GM21367 (cell line): ENCODE measurements around the gene REL.
"Not testable (repeated sequence)": the region's sequence is repeated elsewhere in the genome, so short reads cannot be mapped to it uniquely, and the experiment has no call there.

ENCODE experiments used
- ATAC-seq: cut with Tn5 transposase; IDR thresholded peaks from one replicate; pipeline ENCODE4 v1.9.1; 2021; ENCODE audit not compliant: unreplicated experiment

The REL gene

DNA sequence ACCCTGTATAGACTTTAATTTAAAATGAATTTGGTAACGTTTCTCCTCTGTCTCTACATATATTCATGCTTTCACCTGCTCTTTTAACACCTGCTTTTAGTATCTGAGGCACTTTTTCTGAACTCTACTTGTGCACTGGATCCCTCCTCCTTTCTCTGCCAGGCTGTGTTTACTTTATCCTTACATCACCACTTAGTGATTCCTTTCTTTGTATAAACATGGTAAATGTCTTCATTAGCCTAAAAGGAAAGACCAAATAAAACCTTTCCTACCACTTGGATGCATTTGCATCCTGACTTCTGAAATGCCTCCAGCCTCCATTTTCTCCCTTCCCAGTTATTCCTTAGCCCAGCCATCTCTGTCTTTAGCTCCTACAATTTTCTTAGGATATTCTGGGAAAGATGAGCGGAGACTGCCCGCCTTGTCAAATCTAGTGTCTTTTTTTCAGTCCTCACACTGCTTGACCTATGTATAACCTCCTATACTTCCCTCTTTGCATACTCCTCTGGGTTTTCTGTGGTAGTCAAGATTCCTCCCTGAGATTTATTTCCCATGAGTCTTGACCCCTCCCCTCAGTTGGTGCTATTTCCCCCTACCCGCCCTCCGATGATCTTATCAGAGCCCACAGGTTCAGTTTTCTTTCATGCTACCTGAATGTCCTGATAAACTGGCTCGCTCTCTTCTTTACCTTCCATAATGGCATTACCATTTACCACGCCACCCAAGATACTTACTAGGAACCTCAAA is 44.8 kb downstream of the REL start:
- ATAC-seq = no peak

GRCh38 chr2:60926741-60927552 is 45.6 kb downstream of the REL start:
- no peak for ATAC-seq

- ATAC-seq = not testable (repeated sequence)
Measured at GRCh38 chr2:60932061-60932460, 50.7 kb downstream of the REL start.

GRCh38 chr2:60932954-60933353 is 51.6 kb downstream of the REL start:
- no peak for ATAC-seq

- ATAC-seq = no peak
Measured at GRCh38 chr2:60934165-60934722, 52.9 kb downstream of the REL start.

GRCh38 chr2:60936757-60937156 is 55.4 kb downstream of the REL start:
- no peak for ATAC-seq

GRCh38 chr2:60938301-60938700 is 56.9 kb downstream of the REL start:
- ATAC-seq = no peak

GRCh38 chr2:60939622-60940021 is 58.2 kb downstream of the REL start:
- no peak for ATAC-seq

DNA sequence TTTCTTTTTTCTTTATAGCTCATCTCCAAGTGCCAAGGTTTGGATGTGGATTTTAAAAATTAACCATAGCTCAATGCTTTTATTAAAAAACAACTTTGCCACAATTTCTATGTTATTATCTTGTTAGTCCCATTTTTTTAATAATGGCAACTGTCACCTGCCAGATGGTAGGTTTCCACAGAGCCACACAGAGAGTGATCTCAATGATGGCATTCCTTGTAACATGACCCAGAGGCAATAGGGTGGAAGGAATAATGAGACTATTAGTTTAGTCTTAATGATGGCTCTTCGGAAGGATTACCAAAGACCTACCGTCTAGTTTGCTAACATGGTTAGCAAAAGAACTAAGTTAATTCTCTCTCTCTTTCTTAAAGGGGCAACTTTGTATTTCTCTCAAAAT is 64.0 kb downstream of the REL start:
- no peak for ATAC-seq

GRCh38 chr2:60947056-60947455 is 65.7 kb downstream of the REL start:
- ATAC-seq = no peak

GRCh38 chr2:60948161-60948560 is 66.8 kb downstream of the REL start:
- no peak for ATAC-seq

- no peak for ATAC-seq
Measured at GRCh38 chr2:60948926-60949579, 67.7 kb downstream of the REL start.

GRCh38 chr2:60954139-60954538 is 72.8 kb downstream of the REL start:
- ATAC-seq = no peak

GRCh38 chr2:60957224-60957623 is 75.8 kb downstream of the REL start:
- no peak for ATAC-seq

DNA sequence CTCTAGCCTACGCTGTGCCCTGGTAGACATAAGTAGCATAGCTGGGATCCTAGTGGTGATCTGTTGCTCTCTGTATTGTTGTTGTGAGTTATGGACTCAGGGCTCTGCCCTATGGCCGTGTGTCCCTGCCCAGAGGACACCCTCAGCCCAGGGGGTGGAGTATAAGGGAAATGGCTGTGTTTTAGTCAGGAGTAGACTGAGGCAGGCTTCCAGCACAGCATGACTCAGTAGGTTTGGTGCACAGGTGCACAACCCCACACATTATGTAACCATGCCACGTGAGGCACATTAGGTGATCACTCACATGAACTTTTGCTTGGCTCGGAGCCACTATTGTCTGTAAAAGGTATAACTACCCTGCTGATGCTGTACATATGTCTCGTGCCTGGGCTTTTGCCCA is 76.3 kb downstream of the REL start:
- ATAC-seq = no peak

GRCh38 chr2:60958361-60958760 is 77.0 kb downstream of the REL start:
- no peak for ATAC-seq

DNA sequence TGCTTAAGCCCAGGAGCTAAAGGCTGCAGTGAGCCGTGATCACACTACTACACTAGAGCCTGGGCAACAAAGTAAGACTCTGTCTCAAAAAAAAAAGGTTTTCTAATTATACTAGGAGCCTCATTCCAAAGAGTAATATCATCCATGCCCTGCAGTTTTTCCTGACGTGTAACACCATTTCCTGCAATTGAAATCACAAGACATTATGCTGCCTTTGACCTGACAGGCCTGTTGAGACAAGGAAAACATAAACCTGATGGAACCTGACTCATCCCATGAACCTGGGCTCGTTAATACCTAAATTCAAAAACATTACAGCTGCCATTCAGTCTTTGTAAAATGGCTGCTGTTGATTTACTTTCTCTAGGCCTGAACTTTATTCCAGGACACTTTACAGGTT is 77.4 kb downstream of the REL start:
- ATAC-seq = no peak

DNA sequence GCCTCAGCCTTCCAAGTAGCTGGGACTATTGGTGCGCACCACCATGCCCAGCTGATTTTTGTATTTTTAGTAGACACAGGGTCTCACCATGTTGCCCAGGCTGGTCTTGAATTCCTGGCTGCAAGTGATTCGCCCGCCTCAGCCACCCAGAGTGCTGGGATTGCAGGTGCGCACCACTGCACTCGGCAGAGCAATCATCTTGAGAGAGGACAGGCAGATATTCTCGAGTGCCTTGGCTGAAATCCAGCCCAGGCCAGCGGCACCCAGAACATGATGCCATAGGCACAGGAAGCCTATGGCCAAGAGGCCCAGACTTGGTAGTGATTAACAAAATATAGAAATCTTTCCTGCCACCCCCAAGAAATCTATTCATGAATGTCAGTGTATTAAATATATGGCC is 78.1 kb downstream of the REL start:
- no peak for ATAC-seq

GRCh38 chr2:60960706-60961105 is 79.3 kb downstream of the REL start:
- no peak for ATAC-seq

DNA sequence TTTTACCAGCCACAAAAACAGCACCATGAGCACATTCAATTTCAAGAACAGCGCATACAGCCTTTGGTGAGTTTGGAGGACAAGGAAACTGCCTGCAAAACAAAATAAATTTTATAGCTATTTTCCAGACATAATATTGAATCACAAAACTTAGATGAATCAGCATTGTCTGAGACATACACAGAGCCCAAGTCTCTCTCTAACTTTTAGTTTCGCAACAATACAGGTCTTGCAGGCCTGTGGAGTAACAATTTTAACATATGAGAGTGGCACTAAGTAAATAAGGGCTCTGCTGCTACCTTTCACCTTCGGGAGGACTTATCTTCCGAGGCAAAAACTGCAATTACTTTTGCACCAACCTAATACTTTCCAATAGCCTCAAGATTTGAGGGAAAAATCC is 80.1 kb downstream of the REL start:
- no peak for ATAC-seq

- no peak for ATAC-seq
Measured at GRCh38 chr2:60962528-60962927, 81.2 kb downstream of the REL start.

GRCh38 chr2:60963190-60963589 is 81.8 kb downstream of the REL start:
- ATAC-seq = no peak
